Measurements from ENCODE around the gene RAB25. TPM values are rescaled to one million over a fixed set of nuclear protein-coding genes. Genes with fewer than 3 reads are reported as not detected.

RAB25 gene
- total and polyA plus RNA-seq, 4 donors, result 0.67 to 2.0 (median 0.92) TPM

GRCh38 chr1:156081180-156081916 is 20.4 kb downstream of the RAB25 start (continued):
- TF ChIP-seq HNF4A (conservative IDR thresholded peaks at IDR 0.05) (no peak), NR2F2 (IDR thresholded peaks at IDR 0.05) (no peak), ZBTB33 (IDR thresholded peaks at IDR 0.05) (no peak)

- H3K36me3 ChIP-seq (ENCODE audit: control insufficient read depth in 4 of 4, insufficient read depth in 3 of 4, low read depth in 1 of 4, low read length in 3 of 4), result no peaks in the 10 kb centered on the region
- H3K27ac ChIP-seq (ENCODE audit: low read depth in 1 of 2, low read length in 2 of 2), result no peak overlapping the region
- TF ChIP-seq, protein P1, sequence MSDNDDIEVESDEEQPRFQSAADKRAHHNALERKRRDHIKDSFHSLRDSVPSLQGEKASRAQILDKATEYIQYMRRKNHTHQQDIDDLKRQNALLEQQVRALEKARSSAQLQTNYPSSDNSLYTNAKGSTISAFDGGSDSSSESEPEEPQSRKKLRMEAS (IDR thresholded peaks at IDR 0.05), result no peak
- TF ChIP-seq GABPA (IDR thresholded peaks at IDR 0.05 in 1 of 2, conservative IDR thresholded peaks at IDR 0.05 in 1 of 2), result no peak
- no peak for TF ChIP-seq ATF3 (IDR thresholded peaks at IDR 0.05)
- TF ChIP-seq HNF4A (conservative IDR thresholded peaks at IDR 0.05), result no peak
- no peak for TF ChIP-seq HNF4G (IDR thresholded peaks at IDR 0.05)
- TF ChIP-seq CTCF (IDR thresholded peaks at IDR 0.05; ENCODE audit: low read depth, low read length, missing input control), result no peak
- TF ChIP-seq EGR1 (IDR thresholded peaks at IDR 0.05; ENCODE audit: low read depth in 2 of 2), result no peak
- TF ChIP-seq JUND (IDR thresholded peaks at IDR 0.05), result no peak
- no peak for TF ChIP-seq YY1 (IDR thresholded peaks at IDR 0.05)
- no peak for TF ChIP-seq SP1 (IDR thresholded peaks at IDR 0.05)
- no peak for TF ChIP-seq FOXA1 (IDR thresholded peaks at IDR 0.05)
- TF ChIP-seq ZBTB33 (IDR thresholded peaks at IDR 0.05), result no peak
- TF ChIP-seq REST (IDR thresholded peaks at IDR 0.05), result no peak
- TF ChIP-seq FOXA2 (IDR thresholded peaks at IDR 0.05), result no peak
- no peak for TF ChIP-seq TAF1 (conservative IDR thresholded peaks at IDR 0.05)
- no peak for TF ChIP-seq RAD21 (IDR thresholded peaks at IDR 0.05)
- 3% methylated on average over 10 of the region's 10 CpGs for WGBS
- no peaks in the 10 kb centered on the region for H3K9me3 ChIP-seq (ENCODE audit: control insufficient read depth in 4 of 4, low read length in 3 of 4)
- no peak overlapping the region for H3K9ac ChIP-seq (ENCODE audit: low read depth in 1 of 2, low read length in 2 of 2)
- H3K27me3 ChIP-seq (ENCODE audit: control insufficient read depth in 4 of 4, insufficient read depth in 4 of 4, low read length in 3 of 4), result no peaks in the 10 kb centered on the region
- no peak for DNase-seq (ENCODE audit: low spot score)
- H3K4me3 ChIP-seq (ENCODE audit: low read depth in 1 of 3, low read length in 3 of 3), result peak overlapping the region; percentile 78 to 82 (median 81)
- H3K4me1 ChIP-seq (ENCODE audit: control insufficient read depth in 4 of 4, insufficient read depth in 4 of 4, low read length in 3 of 4), result peaks cover 2 to 31% (median 15%) of the 10 kb centered on the region in 4 donors
Measured at GRCh38 chr1:156081917-156082308, 21.0 kb downstream of the RAB25 start.
